IMR-90 (cell line): ENCODE data around the gene MEF2C. TPM values are rescaled to one million over a fixed set of nuclear protein-coding genes. Genes with fewer than 3 reads are reported as not detected.

Experiments used
- ATAC-seq: fragments of 200-7000 bp; cut with Tn5 transposase; 2 replicates; pipeline ENCODE4 v1.9.1; 2020; ENCODE audit warnings: low read depth, mild to moderate bottlenecking, moderate library complexity
- BruUV-seq: library from RNA; stranded (reverse); fragments of 400-500 nt; replicated peaks from 2 replicates; lab custom pipeline; 2021; lab: Mats Ljungman, UMichigan
- CTCF ChIA-PET: fragments of 300-600 bp; formaldehyde crosslinking; extraction: SDS; loops from one replicate; lab custom pipeline; 2021; ENCODE audit warnings: antibody characterized with exemption; lab: Yijun Ruan, JAX
- POLR2A ChIA-PET: fragments of 300-600 bp; sonication (Branson Sonifier 250); formaldehyde crosslinking; loops from one replicate; lab custom pipeline; 2022; ENCODE audit warnings: antibody characterized with exemption; ENCODE audit not compliant: unreplicated experiment; lab: Charles Lee
- DNase-seq: peaks from one replicate; pipeline ENCODE4 v3.0.0; 2013
- H2AFZ ChIP-seq: replicated peaks from 2 replicates; pipeline ENCODE3; 2013; ENCODE audit warnings: low read length, mild to moderate bottlenecking; ENCODE audit not compliant: poor library complexity
- H2AK5ac ChIP-seq: 2 replicates; pipeline ENCODE4 v1.6.1; 2013; ENCODE audit warnings: low read depth, low read length, inconsistent platforms
- H2AK9ac ChIP-seq: replicated peaks from 2 replicates; pipeline ENCODE3; 2013; ENCODE audit warnings: mild to moderate bottlenecking, low read depth, low read length, moderate library complexity; ENCODE audit not compliant: poor library complexity
- H2BK120ac ChIP-seq: 2 replicates; pipeline ENCODE4 v1.6.1; 2013; ENCODE audit warnings: low read depth, low read length, inconsistent platforms
- H2BK15ac ChIP-seq: 3 replicates; pipeline ENCODE4 v1.6.1; 2013; ENCODE audit warnings: low read depth, low read length, inconsistent platforms
- H2BK20ac ChIP-seq: 2 replicates; pipeline ENCODE4 v1.6.1; 2013; ENCODE audit warnings: low read depth, mild to moderate bottlenecking, inconsistent platforms, low read length, moderate library complexity
- H2BK5ac ChIP-seq: 2 replicates; pipeline ENCODE4 v1.6.1; 2013; ENCODE audit warnings: mild to moderate bottlenecking, low read depth, low read length, inconsistent platforms; ENCODE audit not compliant: poor library complexity, severe bottlenecking
- H3K14ac ChIP-seq: replicated peaks from 2 replicates; pipeline ENCODE4 v1.6.1; 2013; ENCODE audit warnings: low read depth, low read length, inconsistent platforms
- H3K18ac ChIP-seq: 2 replicates; pipeline ENCODE4 v1.6.1; 2013; ENCODE audit warnings: low read depth, low read length, control low read depth
- H3K23ac ChIP-seq: 2 replicates; pipeline ENCODE4 v1.6.1; 2013; ENCODE audit warnings: low read depth, low read length, inconsistent platforms
- H3K27ac ChIP-seq: 2 replicates; pipeline ENCODE4 v1.5.1; 2013; ENCODE audit warnings: mild to moderate bottlenecking, control low read depth, low read length; ENCODE audit not compliant: insufficient read depth
- H3K27me3 ChIP-seq: 2 replicates; pipeline ENCODE4 v1.6.1; 2013; ENCODE audit warnings: low read length; ENCODE audit not compliant: control insufficient read depth, insufficient read depth
- H3K36me3 ChIP-seq: 2 replicates; pipeline ENCODE4 v1.6.1; 2013; ENCODE audit warnings: low read length, mixed read lengths; ENCODE audit not compliant: control insufficient read depth, insufficient read depth
- H3K4ac ChIP-seq: 2 replicates; pipeline ENCODE4 v1.6.1; 2013; ENCODE audit warnings: low read depth, low read length, inconsistent platforms
- H3K4me1 ChIP-seq: 2 replicates; pipeline ENCODE4 v1.6.1; 2013; ENCODE audit warnings: low read length, mixed read lengths; ENCODE audit not compliant: control insufficient read depth, insufficient read depth
- H3K4me2 ChIP-seq: 2 replicates; pipeline ENCODE4 v1.6.1; 2013; ENCODE audit warnings: low read depth, mild to moderate bottlenecking, control low read depth, low read length, moderate library complexity
- H3K4me3 ChIP-seq: 2 replicates; pipeline ENCODE4 v1.5.1; 2013; ENCODE audit warnings: low read depth, mild to moderate bottlenecking, control low read depth, low read length, moderate library complexity; ENCODE audit not compliant: insufficient read depth
- H3K56ac ChIP-seq: 2 replicates; pipeline ENCODE4 v1.6.1; 2013; ENCODE audit warnings: low read length, inconsistent platforms; ENCODE audit not compliant: insufficient read depth; ENCODE audit errors: extremely low read depth
- H3K79me1 ChIP-seq, 2 experiments: 2 replicates each; pipeline ENCODE4 v1.6.1; 2013; ENCODE audit warnings: low read length in 2 of 2, inconsistent platforms in 1 of 2, low read depth in 1 of 2
- H3K9ac ChIP-seq: 2 replicates; pipeline ENCODE4 v1.6.1; 2013; ENCODE audit warnings: low read depth, low read length, control low read depth
- H3K9me1 ChIP-seq: 2 replicates; pipeline ENCODE4 v1.6.1; 2013; ENCODE audit warnings: low read length, inconsistent platforms; ENCODE audit not compliant: insufficient read depth
- H3K9me3 ChIP-seq: 2 replicates; pipeline ENCODE4 v1.6.1; 2013; ENCODE audit warnings: low read length; ENCODE audit not compliant: control insufficient read depth, insufficient read depth
- H4K20me1 ChIP-seq: 2 replicates; pipeline ENCODE4 v1.6.1; 2013; ENCODE audit warnings: low read length, inconsistent platforms; ENCODE audit not compliant: insufficient read depth
- H4K5ac ChIP-seq: 2 replicates; pipeline ENCODE4 v1.6.1; 2013; ENCODE audit warnings: mild to moderate bottlenecking, low read depth, low read length, control low read depth
- H4K8ac ChIP-seq, 2 experiments: 2 replicates each; pipeline ENCODE4 v1.6.1; 2013; ENCODE audit warnings: low read depth in 2 of 2, low read length in 2 of 2, control low read depth in 1 of 2, inconsistent platforms in 1 of 2
- H4K91ac ChIP-seq: 2 replicates; pipeline ENCODE4 v1.6.1; 2013; ENCODE audit warnings: low read depth, low read length, inconsistent platforms; ENCODE audit not compliant: insufficient read depth
- BHLHE40 ChIP-seq: fragments of 150-350 bp; IDR thresholded peaks from 2 replicates; pipeline ENCODE4 v1.6.1; 2016; ENCODE audit warnings: mild to moderate bottlenecking, low read depth, low read length
- CHD1 ChIP-seq: IDR thresholded peaks from 2 replicates; pipeline ENCODE4 v1.6.1; 2012; ENCODE audit warnings: low read depth, low read length, improper control_type of control experiment
- MAZ ChIP-seq: IDR thresholded peaks from 2 replicates; pipeline ENCODE4 v1.6.1; 2012; ENCODE audit warnings: low read depth, mild to moderate bottlenecking, low read length, improper control_type of control experiment, moderate library complexity, borderline replicate concordance
- MXI1 ChIP-seq: IDR thresholded peaks from 2 replicates; pipeline ENCODE4 v1.6.1; 2012; ENCODE audit warnings: low read depth, mild to moderate bottlenecking, low read length, moderate library complexity, borderline replicate concordance
- POLR2A ChIP-seq: IDR thresholded peaks from 2 replicates; pipeline ENCODE4 v1.6.1; 2012; ENCODE audit warnings: mild to moderate bottlenecking, low read depth, low read length
- RAD21 ChIP-seq: IDR thresholded peaks from 2 replicates; pipeline ENCODE4 v1.6.1; 2012; ENCODE audit warnings: low read length, improper control_type of control experiment
- RCOR1 ChIP-seq: IDR thresholded peaks from 2 replicates; pipeline ENCODE4 v1.6.1; 2012; ENCODE audit warnings: mild to moderate bottlenecking, low read length, improper control_type of control experiment; ENCODE audit not compliant: insufficient replicate concordance
- RFX5 ChIP-seq: IDR thresholded peaks from 2 replicates; pipeline ENCODE4 v1.8.0; 2012; ENCODE audit warnings: low read depth, mild to moderate bottlenecking, low read length, moderate library complexity
- WGBS, 2 experiments: methylation state at CpG; one replicate each; pipeline versions ENCODE4 v1.1.5 to v1.1.7; 2013; ENCODE audit warnings: missing lambda C conversion rate in 2 of 2; ENCODE audit not compliant: insufficient read length in 1 of 2; ENCODE audit errors: extremely low coverage in 2 of 2; 5-methylcytosine and 5-hydroxymethylcytosine counted together
- dilution Hi-C: fragments of 300-500 bp; cut with HindIII; formaldehyde crosslinking; loops from one replicate; pipeline ENCODE4 v1.14.3; 2018; ENCODE audit warnings: low sequenced_read_pairs; ENCODE audit not compliant: unreplicated experiment
- in situ Hi-C: fragments of 300-500 bp; cut with MboI; formaldehyde crosslinking; loops from 3 replicates; pipeline ENCODE4 v1.14.3; 2019; ENCODE audit warnings: low sequenced_read_pairs, inconsistent platforms, mixed read lengths
- intact Hi-C: fragments of 100-400 bp; cut with micrococcal nuclease; formaldehyde crosslinking; loops from 2 replicates; pipeline ENCODE4 v1.10.0; 2022
- polyA plus RNA-seq, 3 experiments: library from polyadenylated mRNA; depleted of rRNA; stranded (reverse); fragments of >200 nt; gene quantifications; 2 replicates each; pipeline ENCODE4 v1.2.3, GENCODE V29; 2012; ENCODE audit warnings: low replicate concordance in 1 of 3
- total RNA-seq: library from RNA; depleted of rRNA; stranded (reverse); fragments of >200 nt; gene quantifications from 2 replicates; pipeline ENCODE4 v1.2.3, GENCODE V29; 2012
- TF ChIP-seq, protein P1 (sequence below): fragments of 150-350 bp; IDR thresholded peaks from 2 replicates; pipeline ENCODE4 v1.6.1; 2017; ENCODE audit warnings: mild to moderate bottlenecking, antibody characterized with exemption, low read length, low read depth
- TF ChIP-seq, protein P2 (sequence below): conservative IDR thresholded peaks from 2 replicates; pipeline ENCODE4 v1.5.1; 2012; ENCODE audit warnings: mild to moderate bottlenecking, low read depth, low read length, improper control_type of control experiment
- TF ChIP-seq, protein P3 (sequence below): fragments of 150-350 bp; IDR thresholded peaks from 2 replicates; pipeline ENCODE4 v1.6.1; 2016; ENCODE audit warnings: low read depth, mild to moderate bottlenecking, low read length, moderate library complexity, borderline replicate concordance

The MEF2C gene
- total and polyA plus RNA-seq, 2 of the 4 experiments (the other 2 are of a cell fraction): 1.5 to 6.8 TPM

DNA sequence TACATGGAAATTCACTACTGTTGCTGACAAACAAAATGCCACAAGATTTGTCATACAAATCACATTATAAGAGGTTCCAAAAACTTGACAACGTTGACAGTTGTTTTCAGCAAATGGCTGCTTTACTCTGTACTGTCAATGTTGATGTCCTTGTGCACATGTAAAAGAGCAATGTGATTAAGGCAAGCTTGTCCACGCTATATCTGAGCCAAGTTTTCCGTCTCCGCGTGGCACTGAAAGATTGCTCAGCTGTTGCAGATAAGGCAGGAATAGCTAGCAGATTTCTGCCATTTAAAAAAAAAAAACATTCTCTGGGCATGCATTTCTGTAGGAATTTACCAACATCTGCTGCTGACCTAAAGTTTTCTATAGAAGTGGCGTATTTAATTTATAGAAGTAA is 46.4 kb upstream of the MEF2C start:
- no peak overlapping the region for H3K14ac ChIP-seq
- H3K18ac ChIP-seq: no peak overlapping the region
- H2BK5ac ChIP-seq: no peak overlapping the region
- no peaks in the 10 kb centered on the region for H3K27me3 ChIP-seq
- no peak overlapping the region for H3K4ac ChIP-seq
- CTCF ChIA-PET: no interaction called here
- no peak overlapping the region for H3K9ac ChIP-seq
- no peak overlapping the region for H2BK15ac ChIP-seq
- H3K4me1 ChIP-seq: no peaks in the 10 kb centered on the region
- TF ChIP-seq MXI1: no peak
- TF ChIP-seq CHD1: no peak
- TF ChIP-seq, protein P1, sequence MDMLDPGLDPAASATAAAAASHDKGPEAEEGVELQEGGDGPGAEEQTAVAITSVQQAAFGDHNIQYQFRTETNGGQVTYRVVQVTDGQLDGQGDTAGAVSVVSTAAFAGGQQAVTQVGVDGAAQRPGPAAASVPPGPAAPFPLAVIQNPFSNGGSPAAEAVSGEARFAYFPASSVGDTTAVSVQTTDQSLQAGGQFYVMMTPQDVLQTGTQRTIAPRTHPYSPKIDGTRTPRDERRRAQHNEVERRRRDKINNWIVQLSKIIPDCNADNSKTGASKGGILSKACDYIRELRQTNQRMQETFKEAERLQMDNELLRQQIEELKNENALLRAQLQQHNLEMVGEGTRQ: no peak
- no peak for TF ChIP-seq RCOR1
- TF ChIP-seq, protein P2, sequence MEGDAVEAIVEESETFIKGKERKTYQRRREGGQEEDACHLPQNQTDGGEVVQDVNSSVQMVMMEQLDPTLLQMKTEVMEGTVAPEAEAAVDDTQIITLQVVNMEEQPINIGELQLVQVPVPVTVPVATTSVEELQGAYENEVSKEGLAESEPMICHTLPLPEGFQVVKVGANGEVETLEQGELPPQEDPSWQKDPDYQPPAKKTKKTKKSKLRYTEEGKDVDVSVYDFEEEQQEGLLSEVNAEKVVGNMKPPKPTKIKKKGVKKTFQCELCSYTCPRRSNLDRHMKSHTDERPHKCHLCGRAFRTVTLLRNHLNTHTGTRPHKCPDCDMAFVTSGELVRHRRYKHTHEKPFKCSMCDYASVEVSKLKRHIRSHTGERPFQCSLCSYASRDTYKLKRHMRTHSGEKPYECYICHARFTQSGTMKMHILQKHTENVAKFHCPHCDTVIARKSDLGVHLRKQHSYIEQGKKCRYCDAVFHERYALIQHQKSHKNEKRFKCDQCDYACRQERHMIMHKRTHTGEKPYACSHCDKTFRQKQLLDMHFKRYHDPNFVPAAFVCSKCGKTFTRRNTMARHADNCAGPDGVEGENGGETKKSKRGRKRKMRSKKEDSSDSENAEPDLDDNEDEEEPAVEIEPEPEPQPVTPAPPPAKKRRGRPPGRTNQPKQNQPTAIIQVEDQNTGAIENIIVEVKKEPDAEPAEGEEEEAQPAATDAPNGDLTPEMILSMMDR: no peak
- no peak for TF ChIP-seq BHLHE40
- TF ChIP-seq, protein P3, sequence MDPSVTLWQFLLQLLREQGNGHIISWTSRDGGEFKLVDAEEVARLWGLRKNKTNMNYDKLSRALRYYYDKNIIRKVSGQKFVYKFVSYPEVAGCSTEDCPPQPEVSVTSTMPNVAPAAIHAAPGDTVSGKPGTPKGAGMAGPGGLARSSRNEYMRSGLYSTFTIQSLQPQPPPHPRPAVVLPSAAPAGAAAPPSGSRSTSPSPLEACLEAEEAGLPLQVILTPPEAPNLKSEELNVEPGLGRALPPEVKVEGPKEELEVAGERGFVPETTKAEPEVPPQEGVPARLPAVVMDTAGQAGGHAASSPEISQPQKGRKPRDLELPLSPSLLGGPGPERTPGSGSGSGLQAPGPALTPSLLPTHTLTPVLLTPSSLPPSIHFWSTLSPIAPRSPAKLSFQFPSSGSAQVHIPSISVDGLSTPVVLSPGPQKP: no peak
- no peak for TF ChIP-seq MAZ
- no peak for TF ChIP-seq RFX5
- TF ChIP-seq POLR2A: no peak
- TF ChIP-seq RAD21: no peak
- H4K8ac ChIP-seq: no peak overlapping the region
- DNase-seq (no peak), ATAC-seq (no peak)
- intact Hi-C loops (no loop called here), in situ Hi-C loops (no loop called here), dilution Hi-C loops (no loop called here)
- H2BK20ac ChIP-seq: no peak overlapping the region
- H4K5ac ChIP-seq: no peak overlapping the region
- no peaks in the 10 kb centered on the region for H3K79me1 ChIP-seq
- H3K9me1 ChIP-seq: 0 out of 2 replicates have a peak, but pooled peaks cover 3% of the 10 kb centered on the region
- H3K9me3 ChIP-seq: no peaks in the 10 kb centered on the region
- H4K20me1 ChIP-seq: no peaks in the 10 kb centered on the region
- no peak overlapping the region for H2BK120ac ChIP-seq
- no peak overlapping the region for H4K91ac ChIP-seq
- WGBS, 2 experiments: 60% methylated on average over 3 of the region's 6 CpGs; no CpG with 5 or more reads in 1 of the 2 experiments
- H2AK9ac ChIP-seq: no peak overlapping the region
- no peak overlapping the region for H3K27ac ChIP-seq
- H2AFZ ChIP-seq: no peak overlapping the region
- H3K36me3 ChIP-seq: no peaks in the 10 kb centered on the region
- H3K56ac ChIP-seq: no peak overlapping the region
- H3K4me2 ChIP-seq: no peak overlapping the region
- no peak overlapping the region for H3K4me3 ChIP-seq
- no peak overlapping the region for H2AK5ac ChIP-seq
- no peak overlapping the region for H3K23ac ChIP-seq
- no TSS peak for BruUV-seq
- POLR2A ChIA-PET: interaction anchor here (0.7 kb wide), 1 partner anchor 1604 kb away, joined by 10 read pairs; no protein-coding TSS in a partner anchor
